H9 (cell line): ENCODE results near the gene ABLIM1. TPM values are rescaled to one million over a fixed set of nuclear protein-coding genes. Genes with fewer than 3 reads are reported as not detected.

Source experiments
- DNase-seq: peaks from one replicate; pipeline ENCODE4 v3.0.0-alpha.2; 2017
- H2AFZ ChIP-seq: one replicate; pipeline ENCODE4 v1.6.1; 2013; ENCODE audit warnings: mild to moderate bottlenecking, low read length, control low read depth, moderate library complexity
- H2AK5ac ChIP-seq: 2 replicates; pipeline ENCODE4 v1.6.1; 2013; ENCODE audit warnings: low read length, control low read depth, mixed read lengths; ENCODE audit not compliant: insufficient read length
- H2BK120ac ChIP-seq: one replicate; pipeline ENCODE4 v1.6.1; 2013; ENCODE audit warnings: low read depth, mild to moderate bottlenecking, low read length, control low read depth, inconsistent platforms; ENCODE audit not compliant: poor library complexity, severe bottlenecking
- H2BK12ac ChIP-seq: 2 replicates; pipeline ENCODE4 v1.6.1; 2013; ENCODE audit warnings: low read length, control low read depth, mixed read lengths, low read depth; ENCODE audit not compliant: insufficient read length
- H2BK15ac ChIP-seq: 2 replicates; pipeline ENCODE4 v1.6.1; 2013; ENCODE audit warnings: low read depth, low read length, control low read depth
- H2BK20ac ChIP-seq: one replicate; pipeline ENCODE4 v1.6.1; 2013; ENCODE audit warnings: low read depth, mild to moderate bottlenecking, low read length, control low read depth, inconsistent platforms; ENCODE audit not compliant: poor library complexity, severe bottlenecking
- H2BK5ac ChIP-seq: 2 replicates; pipeline ENCODE4 v1.6.1; 2013; ENCODE audit warnings: low read length, control low read depth, mixed read lengths; ENCODE audit not compliant: insufficient read length
- H3K14ac ChIP-seq: 2 replicates; pipeline ENCODE4 v1.6.1; 2013; ENCODE audit warnings: low read length, control low read depth; ENCODE audit not compliant: insufficient read depth
- H3K18ac ChIP-seq: 2 replicates; pipeline ENCODE4 v1.6.1; 2013; ENCODE audit warnings: low read depth, mild to moderate bottlenecking, mixed read lengths, low read length, control low read depth; ENCODE audit not compliant: insufficient read length
- H3K23ac ChIP-seq: 2 replicates; pipeline ENCODE4 v1.6.1; 2013; ENCODE audit warnings: low read length, control low read depth, mixed read lengths, low read depth; ENCODE audit not compliant: insufficient read length
- H3K23me2 ChIP-seq: 2 replicates; pipeline ENCODE4 v1.6.1; 2013; ENCODE audit warnings: low read depth, mild to moderate bottlenecking, mixed read lengths, low read length, control low read depth; ENCODE audit not compliant: insufficient read length, poor library complexity, severe bottlenecking
- H3K27ac ChIP-seq: 2 replicates; pipeline ENCODE4 v1.5.1; 2013; ENCODE audit warnings: low read length, control low read depth, mixed read lengths, low read depth; ENCODE audit not compliant: insufficient read length
- H3K27me3 ChIP-seq: 2 replicates; pipeline ENCODE4 v1.6.1; 2013; ENCODE audit warnings: low read length, control low read depth, inconsistent platforms; ENCODE audit not compliant: insufficient read depth
- H3K4ac ChIP-seq: 2 replicates; pipeline ENCODE4 v1.6.1; 2013; ENCODE audit warnings: low read depth, mild to moderate bottlenecking, control low read depth, inconsistent platforms, low read length, moderate library complexity
- H3K4me1 ChIP-seq: 2 replicates; pipeline ENCODE4 v1.6.1; 2013; ENCODE audit warnings: low read length, control low read depth, inconsistent platforms; ENCODE audit not compliant: insufficient read depth
- H3K4me2 ChIP-seq: 2 replicates; pipeline ENCODE4 v1.6.1; 2013; ENCODE audit warnings: low read length, control low read depth, mixed read lengths; ENCODE audit not compliant: insufficient read length, insufficient read depth
- H3K56ac ChIP-seq: 2 replicates; pipeline ENCODE4 v1.6.1; 2013; ENCODE audit warnings: low read depth, mild to moderate bottlenecking, mixed read lengths, low read length, control low read depth; ENCODE audit not compliant: insufficient read length
- H3K79me1 ChIP-seq: 2 replicates; pipeline ENCODE4 v1.6.1; 2013; ENCODE audit warnings: low read depth, mild to moderate bottlenecking, moderate library complexity, low read length, control low read depth, inconsistent platforms; ENCODE audit not compliant: insufficient read depth, poor library complexity, severe bottlenecking
- H3K79me2 ChIP-seq: 2 replicates; pipeline ENCODE4 v1.6.1; 2013; ENCODE audit warnings: low read length, control low read depth, inconsistent platforms; ENCODE audit not compliant: insufficient read depth
- H3K9ac ChIP-seq: 2 replicates; pipeline ENCODE4 v1.6.1; 2013; ENCODE audit warnings: low read length, control low read depth, mixed read lengths; ENCODE audit not compliant: insufficient read length; ENCODE audit errors: extremely low read depth
- H3K9me3 ChIP-seq: one replicate; pipeline ENCODE4 v1.6.1; 2013; ENCODE audit warnings: low read depth, low read length, inconsistent platforms; ENCODE audit not compliant: control insufficient read depth
- H3T11ph ChIP-seq: one replicate; pipeline ENCODE4 v1.6.1; 2013; ENCODE audit warnings: mild to moderate bottlenecking, low read length, control low read depth, inconsistent platforms
- H4K20me1 ChIP-seq: one replicate; pipeline ENCODE4 v1.6.1; 2013; ENCODE audit not compliant: control insufficient read depth, insufficient read length, insufficient read depth
- H4K5ac ChIP-seq: 2 replicates; pipeline ENCODE4 v1.6.1; 2013; ENCODE audit warnings: low read depth, mild to moderate bottlenecking, mixed read lengths, low read length, control low read depth; ENCODE audit not compliant: insufficient read length
- H4K8ac ChIP-seq: replicated peaks from 2 replicates; pipeline ENCODE4 v1.6.1; 2013; ENCODE audit warnings: low read length, control low read depth, mixed read lengths, low read depth; ENCODE audit not compliant: insufficient read length
- H4K91ac ChIP-seq: 2 replicates; pipeline ENCODE4 v1.6.1; 2013; ENCODE audit warnings: low read depth, mild to moderate bottlenecking, moderate library complexity, mixed read lengths, low read length, control low read depth; ENCODE audit not compliant: insufficient read length
- H3K27ac Mint-ChIP-seq, 3 experiments: 2 replicates in 2 of 3; 3 replicates in 1 of 3; pipeline ENCODE4 v1.8.0; 2020 to 2021; ENCODE audit warnings: mixed read lengths in 3 of 3, mild to moderate bottlenecking in 1 of 3, moderate library complexity in 1 of 3
- H3K27me3 Mint-ChIP-seq: 2 replicates; pipeline ENCODE4 v1.8.0; 2021; ENCODE audit warnings: low read depth, mild to moderate bottlenecking, moderate library complexity, mixed read lengths
- H3K36me3 Mint-ChIP-seq, 3 experiments: 2 replicates in 2 of 3; 3 replicates in 1 of 3; pipeline ENCODE4 v1.8.0; 2020 to 2021; ENCODE audit warnings: low read depth in 3 of 3, mixed read lengths in 3 of 3; ENCODE audit not compliant: insufficient read depth in 1 of 3
- H3K4me1 Mint-ChIP-seq, 2 experiments: 2 replicates each; pipeline ENCODE4 v1.8.0; 2020; ENCODE audit warnings: mixed read lengths in 2 of 2
- H3K4me3 Mint-ChIP-seq, 2 experiments: 2 replicates in 1 of 2; 3 replicates in 1 of 2; pipeline ENCODE4 v1.8.0; 2020 to 2021; ENCODE audit warnings: mild to moderate bottlenecking in 2 of 2, mixed read lengths in 2 of 2, moderate library complexity in 1 of 2
- H3K9me3 Mint-ChIP-seq, 2 experiments: 2 replicates in 1 of 2; 3 replicates in 1 of 2; pipeline ENCODE4 v1.8.0; 2020; ENCODE audit warnings: mild to moderate bottlenecking in 2 of 2, mixed read lengths in 2 of 2, moderate library complexity in 1 of 2
- CTCF ChIP-seq: fragments of 200-600 bp; sonication (generic); conservative IDR thresholded peaks from 3 replicates; pipeline ENCODE4 v1.8.0; 2021; ENCODE audit warnings: antibody characterized with exemption, mild to moderate bottlenecking
- WGBS: extraction: QIAGEN DNeasy Blood & Tissue Kit; methylation state at CpG from one replicate; pipeline ENCODE4 v1.1.7; 2013; ENCODE audit warnings: missing lambda C conversion rate, low lambda C conversion rate, mixed read lengths; ENCODE audit not compliant: insufficient read length; ENCODE audit errors: extremely low coverage; 5-methylcytosine and 5-hydroxymethylcytosine counted together
- total RNA-seq: library from RNA; stranded (reverse); gene quantifications from 2 replicates; pipeline ENCODE4 v1.2.1, GENCODE V29; 2021

ABLIM1 gene
- total RNA-seq, 1 experiment from 2014 or later, result 32.1 TPM

DNA sequence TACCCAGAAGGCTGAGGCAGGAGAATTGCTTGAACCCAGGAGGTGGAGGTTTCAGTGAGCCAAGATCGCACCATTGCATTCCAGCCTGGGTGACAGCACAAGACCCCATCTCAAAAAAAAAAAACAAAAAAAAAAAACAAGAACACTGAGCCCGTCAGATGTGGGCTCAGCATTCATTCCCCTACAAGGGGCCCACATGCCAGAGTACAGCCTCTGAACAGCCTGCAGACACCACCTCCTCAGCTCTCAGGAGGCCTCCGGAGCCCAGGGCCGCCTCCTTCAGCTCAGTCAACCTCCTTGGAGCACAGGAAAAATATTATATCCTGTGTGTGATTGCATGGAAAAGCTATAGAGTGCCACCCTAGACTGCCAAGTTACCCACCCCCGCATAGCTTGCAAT, 112.3 kb downstream of the ABLIM1 start:
- no peak overlapping the region for H2AFZ ChIP-seq
- no peak overlapping the region for H4K5ac ChIP-seq
- Mint-ChIP-seq H3K4me1 (no peaks in the 10 kb centered on the region), H3K36me3 (no peaks in the 10 kb centered on the region; a peak in 1 of 7 replicates), H3K27me3 (peaks cover 16% of the 10 kb centered on the region), H3K27ac (no peak overlapping the region), H3K9me3 (no peaks in the 10 kb centered on the region), H3K4me3 (no peak overlapping the region)
- no peak overlapping the region for H2BK12ac ChIP-seq
- no peak overlapping the region for H3K27ac ChIP-seq
- no peak overlapping the region for H3K9ac ChIP-seq
- no peaks in the 10 kb centered on the region for H3K27me3 ChIP-seq
- no CpG with 5 or more reads among the region's 5 CpGs for WGBS
- no peaks in the 10 kb centered on the region for H3K4me1 ChIP-seq
- DNase-seq, result no peak
- H2BK20ac ChIP-seq, result no peak overlapping the region
- no peak overlapping the region for H3K23ac ChIP-seq
- H3K4me2 ChIP-seq, result no peak overlapping the region
- H2BK5ac ChIP-seq, result no peak overlapping the region
- no peak overlapping the region for H2AK5ac ChIP-seq
- no peak for TF ChIP-seq CTCF
- H4K8ac ChIP-seq, result no peak overlapping the region
- no peak overlapping the region for H3K4ac ChIP-seq
- no peak overlapping the region for H3T11ph ChIP-seq
- H3K14ac ChIP-seq, result no peak overlapping the region
- H2BK15ac ChIP-seq, result no peak overlapping the region
- no peak overlapping the region for H3K56ac ChIP-seq
- H3K79me2 ChIP-seq, result no peaks in the 10 kb centered on the region
- H4K20me1 ChIP-seq, result no peaks in the 10 kb centered on the region
- H2BK120ac ChIP-seq, result no peak overlapping the region
- no peak overlapping the region for H3K18ac ChIP-seq
- H3K9me3 ChIP-seq, result no peaks in the 10 kb centered on the region
- no peaks in the 10 kb centered on the region for H3K79me1 ChIP-seq
- no peaks in the 10 kb centered on the region for H3K23me2 ChIP-seq
- no peak overlapping the region for H4K91ac ChIP-seq
